ENCODE data around the gene HBS1L. TPM values are rescaled to one million over a fixed set of nuclear protein-coding genes. Genes with fewer than 3 reads are reported as not detected.

The HBS1L gene
- total and polyA plus RNA-seq, 10 donors, result 12.3 to 66.9 (median 49.7) TPM

GRCh38 chr6:134982161-134982560 lies 72.5 kb downstream of the HBS1L start:
- peaks cover 2 to 95% (median 32%) of the 10 kb centered on the region in 6 donors for H3K36me3 ChIP-seq
- no peaks in the 10 kb centered on the region for H3K27me3 ChIP-seq (replicated peaks in 1 of 7)
- peaks cover 0 to 3% (median 0%) of the 10 kb centered on the region in 6 donors for H3K4me1 ChIP-seq
- intact Hi-C loops (cut with DNase I; ENCODE audit: low total_unique reads), result no loop called here
- H3K9me3 ChIP-seq, result no peaks in the 10 kb centered on the region
- H3K27ac ChIP-seq, result no peak overlapping the region
- DNase-seq, result no peak
- no peak overlapping the region for H3K4me3 ChIP-seq
- TF ChIP-seq POLR2AphosphoS5 (IDR thresholded peaks at IDR 0.05) (no peak), CTCF (IDR thresholded peaks at IDR 0.05 in 8 of 11, conservative IDR thresholded peaks at IDR 0.05 in 3 of 11) (no peak), POLR2A (IDR thresholded peaks at IDR 0.05) (no peak)
- WGBS, 5 donors, result 70 to 90% (median 76%) methylated on average over 3 of the region's 3 CpGs

- 29 to 69% (median 38%) methylated on average over 1 of the region's 1 CpG for WGBS, 5 donors
- intact Hi-C loops (cut with DNase I; ENCODE audit: low total_unique reads), result no loop called here
- H3K27me3 ChIP-seq (replicated peaks in 1 of 7), result no peaks in the 10 kb centered on the region
- TF ChIP-seq CTCF (IDR thresholded peaks at IDR 0.05 in 8 of 11, conservative IDR thresholded peaks at IDR 0.05 in 3 of 11), result no peak
- TF ChIP-seq POLR2A (IDR thresholded peaks at IDR 0.05), result no peak
- TF ChIP-seq POLR2AphosphoS5 (IDR thresholded peaks at IDR 0.05), result no peak
- H3K27ac ChIP-seq, result no peak overlapping the region
- DNase-seq, result no peak
- H3K9me3 ChIP-seq, result no peaks in the 10 kb centered on the region
- peaks cover 2 to 96% (median 33%) of the 10 kb centered on the region in 6 donors for H3K36me3 ChIP-seq
- peaks cover 0 to 3% (median 0%) of the 10 kb centered on the region in 6 donors for H3K4me1 ChIP-seq
- no peak overlapping the region for H3K4me3 ChIP-seq
Measured at GRCh38 chr6:134980846-134981245, 73.8 kb downstream of the HBS1L start.

DNA sequence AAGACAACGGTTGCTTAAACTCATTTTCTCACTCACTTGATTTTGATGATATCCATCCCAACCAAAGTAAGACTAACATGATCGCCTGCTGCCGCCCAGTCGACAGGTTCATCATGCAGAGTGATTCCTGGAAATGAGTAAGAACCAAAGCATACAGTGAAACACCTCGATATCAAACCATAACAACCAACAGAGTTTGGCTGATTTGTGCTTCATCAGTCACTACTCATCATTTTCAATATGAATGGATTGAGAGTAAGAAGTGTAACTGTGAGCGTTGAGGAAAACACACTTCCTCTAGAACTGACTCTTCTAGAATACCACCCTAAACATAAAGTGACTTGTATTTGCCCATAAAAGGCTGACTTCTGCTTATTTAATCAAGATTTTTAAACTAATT lies 75.5 kb downstream of the HBS1L start:
- intact Hi-C loops (cut with DNase I; ENCODE audit: low total_unique reads), result no loop called here
- Histone ChIP-seq H3K9me3 (no peaks in the 10 kb centered on the region), H3K4me3 (no peak overlapping the region), H3K27ac (no peak overlapping the region), H3K4me1 (no peaks in the 10 kb centered on the region), H3K27me3 (replicated peaks in 1 of 7) (no peaks in the 10 kb centered on the region), H3K36me3 (peaks cover 2 to 95% (median 19%) of the 10 kb centered on the region in 6 donors)
- 67 to 84% (median 76%) methylated on average over 6 of the region's 6 CpGs for WGBS, 5 donors
- DNase-seq, result no peak
- TF ChIP-seq CTCF (IDR thresholded peaks at IDR 0.05 in 8 of 11, conservative IDR thresholded peaks at IDR 0.05 in 3 of 11) (no peak), POLR2A (IDR thresholded peaks at IDR 0.05) (no peak)

DNA sequence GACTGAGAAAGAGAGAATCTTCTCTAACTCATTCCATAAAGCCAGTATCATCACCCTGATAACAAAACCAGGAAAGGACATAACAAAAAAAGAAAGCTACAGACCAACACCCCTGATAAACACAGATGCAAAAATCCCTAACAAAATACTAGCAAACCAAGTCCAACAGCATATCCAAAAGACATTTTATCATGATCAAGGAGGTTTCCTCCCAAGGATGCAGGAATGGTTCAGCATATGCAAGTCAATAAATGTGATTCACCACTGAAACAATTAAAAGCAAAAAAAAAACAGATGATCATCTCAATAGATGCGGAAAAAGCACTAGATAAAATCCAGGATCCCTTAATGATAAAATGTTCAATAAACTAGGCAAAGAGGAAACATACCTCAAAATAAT lies 80.3 kb downstream of the HBS1L start:
- Histone ChIP-seq H3K4me1 (no peaks in the 10 kb centered on the region), H3K4me3 (no peak overlapping the region), H3K27ac (no peak overlapping the region), H3K27me3 (replicated peaks in 1 of 7) (no peaks in the 10 kb centered on the region), H3K36me3 (peaks cover 0 to 92% (median 20%) of the 10 kb centered on the region in 6 donors), H3K9me3 (no peaks in the 10 kb centered on the region)
- 94 to 100% (median 97%) methylated on average over 1 of the region's 1 CpG for WGBS, 5 donors
- intact Hi-C loops (cut with DNase I; ENCODE audit: low total_unique reads), result no loop called here
- DNase-seq, result no peak
- TF ChIP-seq POLR2AphosphoS5 (IDR thresholded peaks at IDR 0.05) (no peak), CTCF (IDR thresholded peaks at IDR 0.05 in 8 of 11, conservative IDR thresholded peaks at IDR 0.05 in 3 of 11) (no peak), POLR2A (IDR thresholded peaks at IDR 0.05) (no peak)
